BLaER1 (cell line): ENCODE results near the gene SMPD4.
"Not testable (repeated sequence)": the region's sequence is repeated elsewhere in the genome, so short reads cannot be mapped to it uniquely, and the experiment has no call there.

ENCODE experiments used
- H3K27ac ChIP-seq: shearing (Covaris generic); formaldehyde crosslinking; 2 replicates; pipeline ENCODE4 v1.8.1; 2022
- H3K27me3 ChIP-seq: shearing (Covaris generic); formaldehyde crosslinking; 2 replicates; pipeline ENCODE4 v1.8.1; 2022
- H3K36me3 ChIP-seq: shearing (Covaris generic); formaldehyde crosslinking; 2 replicates; pipeline ENCODE4 v1.8.1; 2022
- H3K4me1 ChIP-seq: shearing (Covaris generic); formaldehyde crosslinking; 2 replicates; pipeline ENCODE4 v1.8.1; 2022
- H3K4me2 ChIP-seq: shearing (Covaris generic); formaldehyde crosslinking; 2 replicates; pipeline ENCODE4 v1.8.1; 2022
- H3K4me3 ChIP-seq: shearing (Covaris generic); formaldehyde crosslinking; 2 replicates; pipeline ENCODE4 v1.8.1; 2022
- H3K9ac ChIP-seq: shearing (Covaris generic); formaldehyde crosslinking; 2 replicates; pipeline ENCODE4 v1.8.1; 2022
- H3K9me3 ChIP-seq: shearing (Covaris generic); formaldehyde crosslinking; 2 replicates; pipeline ENCODE4 v1.8.1; 2022
- H4K20me1 ChIP-seq: shearing (Covaris generic); formaldehyde crosslinking; 2 replicates; pipeline ENCODE4 v1.8.1; 2022
- Cebpa-rat ChIP-seq: shearing (Covaris generic); IDR thresholded peaks from 2 replicates; pipeline ENCODE4 v1.8.1; 2022

The SMPD4 gene

DNA sequence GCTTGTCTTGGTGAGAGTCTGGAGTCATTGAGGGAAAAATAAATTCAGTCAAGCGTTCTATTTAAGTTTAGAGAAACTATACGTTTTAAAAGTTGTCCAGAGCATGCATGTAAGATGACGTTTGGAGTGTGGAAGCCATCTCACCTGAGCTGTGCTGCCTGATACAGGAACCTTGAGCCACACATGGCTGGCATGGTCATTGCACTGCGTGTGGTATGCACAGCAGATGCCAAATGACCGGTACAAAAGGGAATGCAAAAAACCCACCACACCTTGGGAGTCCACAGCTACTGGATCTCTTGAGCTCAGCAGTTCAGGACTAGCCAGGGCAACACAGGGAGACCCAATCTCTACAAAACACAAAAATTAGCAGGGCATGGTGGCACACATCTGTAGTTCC lies 5.0 kb upstream of the SMPD4 start:
- Histone ChIP-seq H3K4me1 (peaks cover 42% of the 10 kb centered on the region), H4K20me1 (peaks cover 74% of the 10 kb centered on the region), H3K27ac (0 out of 2 replicates have a peak overlapping the region, but pooled peaks have one; percentile 9)

DNA sequence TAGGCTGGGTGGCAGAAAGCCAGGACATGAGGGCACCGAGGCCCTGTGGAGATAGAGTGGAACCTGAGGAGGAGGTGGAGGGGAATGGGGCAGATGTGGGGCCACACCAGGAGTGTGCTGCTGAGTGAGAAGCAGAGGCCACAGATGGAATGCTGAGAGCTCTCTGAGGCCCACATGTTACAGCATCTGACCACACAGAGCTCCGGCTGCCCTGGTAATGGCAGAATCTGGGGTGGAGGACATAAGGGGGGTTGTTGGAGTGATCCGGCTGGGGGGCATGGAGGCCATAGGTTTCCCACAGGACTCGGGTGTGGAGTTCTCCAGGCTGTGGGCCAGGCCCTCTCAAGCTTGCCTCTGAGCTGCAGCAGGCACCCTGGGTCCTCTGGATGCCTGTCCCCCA lies 4.5 kb upstream of the SMPD4 start:
- H3K27me3 ChIP-seq = no peaks in the 10 kb centered on the region
- H3K36me3 ChIP-seq = peaks cover 59% of the 10 kb centered on the region
- H3K4me2 ChIP-seq = peak overlapping the region; percentile 37
- TF ChIP-seq Cebpa-rat = no peak
- no peaks in the 10 kb centered on the region for H3K9me3 ChIP-seq
- H4K20me1 ChIP-seq = peaks cover 77% of the 10 kb centered on the region
- peaks cover 42% of the 10 kb centered on the region for H3K4me1 ChIP-seq
- 0 out of 2 replicates have a peak overlapping the region, but pooled peaks have one; percentile 19 for H3K9ac ChIP-seq
- H3K4me3 ChIP-seq = no peak overlapping the region
- H3K27ac ChIP-seq = 0 out of 2 replicates have a peak overlapping the region, but pooled peaks have one; percentile 9

More for the DNA sequence above, 5.0 kb upstream of the SMPD4 start:
- no peaks in the 10 kb centered on the region for H3K27me3 ChIP-seq
- no peaks in the 10 kb centered on the region for H3K9me3 ChIP-seq
- 0 out of 2 replicates have a peak overlapping the region, but pooled peaks have one; percentile 19 for H3K9ac ChIP-seq
- H3K36me3 ChIP-seq = peaks cover 64% of the 10 kb centered on the region
- peak overlapping the region; percentile 37 for H3K4me2 ChIP-seq
- no peak for TF ChIP-seq Cebpa-rat
- H3K4me3 ChIP-seq = no peak overlapping the region

DNA sequence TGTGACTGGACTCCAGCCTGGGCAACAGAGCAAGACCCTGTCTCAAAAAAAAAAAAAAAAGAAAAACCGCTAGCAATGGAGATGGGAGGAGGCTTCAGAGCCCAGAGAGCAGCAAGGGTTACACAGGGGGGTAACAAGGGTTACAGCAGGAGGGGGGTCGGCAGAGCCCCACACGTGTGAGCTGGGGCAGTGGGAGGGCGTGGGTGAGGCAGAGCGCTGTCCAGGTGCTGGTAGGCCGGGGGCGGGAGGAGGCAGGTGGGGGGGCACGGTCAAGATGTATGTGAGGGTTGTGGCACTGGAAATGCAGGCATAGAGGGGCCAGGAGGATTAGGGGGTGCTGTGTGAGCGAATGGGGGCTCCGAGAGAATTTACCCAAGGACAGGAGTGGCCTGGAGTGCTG lies 4.0 kb upstream of the SMPD4 start:
- Histone ChIP-seq H3K4me2 (peak overlapping the region; percentile 37), H3K27ac (0 out of 2 replicates have a peak overlapping the region, but pooled peaks have one; percentile 9), H3K36me3 (peaks cover 54% of the 10 kb centered on the region), H3K9ac (no peak overlapping the region), H3K4me3 (no peak overlapping the region), H3K4me1 (peaks cover 46% of the 10 kb centered on the region), H3K9me3 (no peaks in the 10 kb centered on the region), H3K27me3 (no peaks in the 10 kb centered on the region), H4K20me1 (peaks cover 78% of the 10 kb centered on the region)
- TF ChIP-seq Cebpa-rat = no peak

DNA sequence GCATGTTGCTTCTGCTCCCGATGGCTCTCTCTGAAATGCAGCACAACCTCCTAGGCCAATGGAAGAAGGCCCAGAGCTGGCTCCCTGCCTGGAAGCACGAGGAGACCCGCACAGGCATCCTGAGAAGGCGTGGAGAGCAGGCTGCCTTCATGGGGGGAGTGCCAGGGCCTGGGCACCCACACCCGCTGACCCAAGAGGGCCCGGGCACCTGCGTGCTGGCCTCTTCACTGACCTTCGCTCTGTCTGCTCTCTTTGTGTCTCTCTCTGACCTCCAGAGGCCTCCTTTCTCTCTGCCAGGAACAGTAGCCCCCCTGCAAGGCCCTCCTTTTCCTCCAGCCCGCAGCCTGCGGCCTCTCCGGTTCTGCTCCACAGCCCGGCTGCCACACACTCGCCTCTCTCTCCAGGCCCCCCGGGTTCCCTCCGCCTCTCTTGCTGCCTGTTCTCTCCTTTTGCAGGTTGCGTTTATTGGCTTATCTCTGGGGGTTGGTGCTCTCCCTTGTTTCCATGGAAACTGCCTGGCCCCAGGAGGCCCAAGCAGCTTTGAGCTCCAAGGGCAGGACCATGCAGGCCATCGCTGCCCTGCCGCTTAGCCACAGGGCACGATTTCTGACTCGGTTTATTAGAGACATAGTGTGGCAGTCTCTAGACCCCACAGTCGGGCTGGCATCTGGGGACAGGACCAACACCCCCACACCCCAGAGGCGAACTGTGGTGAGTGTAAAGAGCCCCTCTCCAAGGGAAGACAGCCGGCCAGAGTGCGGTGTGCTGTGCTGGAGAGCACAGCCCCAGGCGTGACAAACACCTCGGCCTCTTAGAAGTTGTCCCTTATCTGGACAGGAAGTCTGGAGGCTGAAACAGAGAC lies 2.3 kb upstream of the SMPD4 start:
- no peaks in the 10 kb centered on the region for H3K9me3 ChIP-seq
- peak overlapping the region; percentile 99 for H3K4me3 ChIP-seq
- H3K27ac ChIP-seq = peak overlapping the region; percentile 94
- H3K36me3 ChIP-seq = peaks cover 47% of the 10 kb centered on the region
- peaks cover 58% of the 10 kb centered on the region for H3K4me1 ChIP-seq
- H3K4me2 ChIP-seq = peak overlapping the region; percentile 98
- no peak for TF ChIP-seq Cebpa-rat
- H3K9ac ChIP-seq = peak overlapping the region; percentile 97
- H3K27me3 ChIP-seq = no peaks in the 10 kb centered on the region
- H4K20me1 ChIP-seq = peaks cover 78% of the 10 kb centered on the region

DNA sequence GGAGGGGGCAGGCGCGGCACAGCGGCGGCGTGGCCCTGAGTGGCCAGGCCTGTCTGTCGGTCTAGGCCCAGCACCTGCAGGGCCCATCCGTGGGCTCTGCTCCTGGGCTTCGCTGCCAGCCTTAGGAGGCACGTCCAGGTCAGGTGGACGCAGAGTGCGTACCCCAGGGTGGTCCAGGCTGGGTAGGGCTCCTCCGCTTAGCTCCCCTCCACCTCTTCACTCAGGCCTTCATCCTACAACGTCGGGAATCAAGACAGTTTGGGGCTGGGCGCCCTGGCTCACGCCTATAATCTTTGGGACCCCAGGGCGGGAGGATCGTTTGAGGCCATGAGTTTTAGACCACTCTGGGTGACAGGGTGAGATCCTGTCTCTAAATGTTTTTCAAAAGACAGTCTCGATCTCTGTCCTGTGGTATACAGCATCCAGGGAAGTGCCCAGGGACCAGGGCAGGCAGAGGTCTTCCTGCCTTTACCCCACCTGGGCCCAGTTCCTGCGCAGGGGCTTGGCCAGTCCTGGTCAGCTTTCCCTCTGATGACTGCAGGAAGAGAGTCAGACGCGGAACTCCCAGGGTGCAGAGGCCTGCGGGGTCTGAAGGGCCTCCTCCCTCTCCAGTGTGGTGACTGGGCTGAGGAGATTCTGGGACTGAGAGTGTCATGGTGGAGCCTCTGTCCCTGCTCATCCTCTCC lies 1.6 kb upstream of the SMPD4 start:
- Histone ChIP-seq H3K9ac (peak overlapping the region; percentile 97), H3K4me3 (peak overlapping the region; percentile 99), H3K4me1 (peaks cover 58% of the 10 kb centered on the region), H4K20me1 (peaks cover 78% of the 10 kb centered on the region), H3K27ac (peak overlapping the region; percentile 94), H3K36me3 (peaks cover 47% of the 10 kb centered on the region), H3K4me2 (peak overlapping the region; percentile 98)
- H3K27me3 ChIP-seq, H3K9me3 ChIP-seq: not testable (repeated sequence)

DNA sequence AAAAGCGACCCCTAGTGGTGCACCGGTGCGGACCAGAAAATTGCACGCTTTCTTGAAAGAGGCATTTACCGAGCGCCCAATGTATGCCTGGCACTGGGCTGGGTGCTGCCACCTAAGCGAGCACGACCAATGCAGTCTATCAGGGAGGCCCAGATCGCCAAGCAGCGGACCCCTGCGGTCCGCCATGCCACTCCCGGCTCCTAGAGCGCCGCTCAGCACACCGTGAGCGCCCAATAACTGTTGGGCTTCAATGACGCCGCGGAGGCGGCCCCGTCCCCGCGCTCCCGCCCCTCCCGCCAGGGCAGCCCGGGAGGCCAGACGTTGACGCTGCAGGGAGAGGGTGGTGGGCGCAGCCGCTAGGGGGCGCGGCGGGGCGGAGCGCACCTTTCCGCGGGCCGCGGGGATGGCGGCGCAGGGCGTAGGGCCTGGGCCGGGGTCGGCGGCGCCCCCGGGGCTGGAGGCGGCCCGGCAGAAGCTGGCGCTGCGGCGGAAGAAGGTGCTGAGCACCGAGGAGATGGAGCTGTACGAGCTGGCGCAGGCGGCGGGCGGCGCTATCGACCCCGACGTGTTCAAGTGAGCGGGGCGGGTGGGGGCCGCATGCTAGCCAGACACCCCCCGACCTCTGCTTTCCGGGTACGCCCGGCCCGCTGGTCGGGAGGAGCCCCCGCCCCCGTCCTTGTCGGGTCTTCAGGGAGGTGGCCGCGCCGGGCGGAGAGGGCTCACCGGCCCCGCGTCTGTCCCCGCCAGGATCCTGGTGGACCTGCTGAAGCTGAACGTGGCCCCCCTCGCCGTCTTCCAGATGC lies 679 bp upstream of the SMPD4 start, which contains the start of gene MZT2B:
TSS of gene MZT2B (plus strand) at position 383 of the 803 bp plus-strand sequence. CDS start at position 404, 21 bp downstream.
- H3K27ac ChIP-seq = peak within 1 kb of the TSS; percentile 94
- H3K4me1 ChIP-seq = peaks cover 53% of the 10 kb centered on the region
- peak within 1 kb of the TSS; percentile 97 for H3K9ac ChIP-seq
- not testable (repeated sequence) for H3K27me3 ChIP-seq, H3K9me3 ChIP-seq
- H4K20me1 ChIP-seq = peaks cover 78% of the 10 kb centered on the region
- H3K4me3 ChIP-seq = peak within 1 kb of the TSS; percentile 99
- peak within 1 kb of the TSS; percentile 98 for H3K4me2 ChIP-seq
- peaks cover 45% of the 10 kb centered on the region for H3K36me3 ChIP-seq

DNA sequence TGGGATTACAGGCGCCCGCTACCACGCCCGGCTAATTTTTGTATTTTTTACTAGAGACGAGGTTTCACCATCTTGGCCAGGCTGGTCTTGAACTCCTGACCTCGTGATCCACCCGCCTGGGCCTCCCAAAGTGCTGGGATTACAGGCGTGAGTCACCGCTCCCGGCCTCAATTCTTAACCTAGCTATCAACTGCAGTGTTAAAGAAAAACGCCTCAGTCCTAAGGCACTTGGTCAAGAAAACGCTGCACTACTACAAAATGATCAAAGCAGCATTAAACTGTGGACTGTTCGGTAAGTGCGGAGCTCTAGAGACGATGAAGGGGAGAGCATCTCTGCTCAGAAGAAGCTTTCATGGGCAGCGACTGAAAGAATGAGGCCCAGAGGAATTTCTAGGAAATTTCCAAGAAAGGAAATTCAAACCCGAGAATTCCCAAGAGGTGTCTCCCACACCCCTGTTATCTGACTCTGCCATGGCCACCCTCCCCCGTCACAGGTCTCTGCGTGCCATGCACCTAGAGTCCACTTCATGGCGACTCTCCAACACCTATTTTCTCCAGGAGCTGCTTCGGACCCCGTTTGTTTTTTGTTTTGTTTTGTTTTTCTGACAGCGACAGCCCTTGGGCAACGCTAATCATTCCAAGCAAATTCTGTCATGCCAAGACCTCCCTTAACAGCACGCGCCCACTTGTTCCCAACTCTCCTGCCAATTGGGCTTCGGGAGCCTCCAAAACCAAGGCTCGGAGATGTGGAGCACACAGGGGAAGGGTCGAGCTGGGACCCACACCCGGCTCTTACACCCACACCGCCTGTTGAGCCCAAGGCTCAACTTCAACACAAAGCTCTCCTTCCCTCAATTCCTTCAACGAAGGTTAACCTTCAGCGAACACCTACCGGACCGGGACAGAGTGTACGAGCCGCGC lies 738 bp downstream of the SMPD4 start:
- H3K4me2 ChIP-seq = peak overlapping the region; percentile 98

DNA sequence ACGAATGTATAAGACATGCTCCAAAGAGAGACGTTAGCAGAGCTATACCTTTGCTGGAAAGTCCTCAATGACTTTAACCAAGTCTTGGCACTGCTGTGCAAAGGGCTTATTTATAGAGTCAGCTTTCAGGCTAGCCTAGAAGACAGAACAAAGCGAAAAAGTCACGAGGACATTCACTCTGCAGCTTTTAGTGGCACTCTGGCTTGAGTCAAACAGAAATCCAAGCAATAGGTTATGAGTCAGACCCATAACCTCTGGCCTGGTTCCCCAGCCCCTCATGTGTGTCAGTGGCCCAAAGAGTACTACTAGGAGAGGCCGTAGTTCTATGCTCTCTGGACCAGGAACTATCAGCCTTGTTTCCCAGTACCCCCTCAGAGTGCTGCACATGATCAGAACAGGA lies 6.5 kb downstream of the SMPD4 start:
- H3K9me3 ChIP-seq, H3K9ac ChIP-seq, H3K27ac ChIP-seq, H3K27me3 ChIP-seq, H3K4me1 ChIP-seq, H3K4me3 ChIP-seq, H3K4me2 ChIP-seq: not testable (repeated sequence)
- peaks cover 92% of the 10 kb centered on the region for H3K36me3 ChIP-seq
- H4K20me1 ChIP-seq = peaks cover 84% of the 10 kb centered on the region

More for the DNA sequence above, 738 bp downstream of the SMPD4 start:
- H3K36me3 ChIP-seq = peaks cover 43% of the 10 kb centered on the region
- H4K20me1 ChIP-seq = peaks cover 74% of the 10 kb centered on the region
- peak overlapping the region; percentile 97 for H3K9ac ChIP-seq
- H3K27ac ChIP-seq = peak overlapping the region; percentile 94
- peaks cover 38% of the 10 kb centered on the region for H3K4me1 ChIP-seq
- H3K4me3 ChIP-seq = peak overlapping the region; percentile 99
- not testable (repeated sequence) for H3K27me3 ChIP-seq, H3K9me3 ChIP-seq

DNA sequence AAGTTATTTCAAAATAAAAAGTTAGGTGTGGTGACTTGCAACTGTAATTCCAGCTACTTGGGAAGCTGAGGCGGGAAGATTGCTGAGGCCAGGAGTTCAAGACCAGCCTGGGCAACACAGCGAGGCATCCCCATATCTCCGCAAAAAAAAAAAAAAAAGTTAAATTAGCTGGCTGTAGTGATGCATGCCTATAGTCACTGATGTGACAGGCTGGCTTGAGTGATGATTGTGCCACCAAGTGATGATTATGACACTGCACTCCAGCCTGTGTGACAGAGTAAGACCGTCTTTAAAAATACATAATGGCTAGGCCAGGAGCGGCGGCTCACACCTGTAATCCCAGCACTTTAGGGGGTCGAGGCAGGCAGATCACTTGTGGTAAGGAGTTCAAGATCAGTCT lies 11.5 kb downstream of the SMPD4 start:
- no peak overlapping the region for H3K27ac ChIP-seq
- H3K4me2 ChIP-seq = no peak overlapping the region
- H3K4me1 ChIP-seq = no peaks in the 10 kb centered on the region
- H3K9ac ChIP-seq = no peak overlapping the region
- H3K27me3 ChIP-seq = no peaks in the 10 kb centered on the region
- H3K9me3 ChIP-seq = no peaks in the 10 kb centered on the region
- peaks cover 100% of the 10 kb centered on the region for H3K36me3 ChIP-seq
- H4K20me1 ChIP-seq = peaks cover 58% of the 10 kb centered on the region
- no peak for TF ChIP-seq Cebpa-rat
- H3K4me3 ChIP-seq = no peak overlapping the region

DNA sequence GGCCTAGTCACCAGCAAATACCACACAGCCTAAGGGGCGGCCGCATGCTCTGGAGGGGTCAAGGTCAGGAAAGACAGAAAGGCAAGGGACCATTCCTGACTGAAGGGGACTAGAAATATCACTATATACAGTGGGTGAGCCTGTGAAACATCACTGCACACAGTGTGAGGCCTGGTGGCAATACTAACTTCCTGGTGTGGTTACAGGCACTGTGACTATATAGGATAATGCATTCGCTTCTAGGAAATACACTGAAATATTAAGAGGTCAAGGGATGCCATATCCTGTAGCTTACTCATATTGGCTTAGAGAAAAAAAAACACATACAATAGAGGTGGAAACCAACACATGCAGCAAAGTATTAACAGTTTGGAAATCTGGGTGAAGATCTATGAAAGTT lies 12.2 kb downstream of the SMPD4 start:
- Histone ChIP-seq H3K36me3 (peaks cover 100% of the 10 kb centered on the region), H4K20me1 (peaks cover 52% of the 10 kb centered on the region)
- H3K4me3 ChIP-seq, H3K27ac ChIP-seq, H3K27me3 ChIP-seq, H3K9me3 ChIP-seq, H3K9ac ChIP-seq, H3K4me1 ChIP-seq, H3K4me2 ChIP-seq: not testable (repeated sequence)

DNA sequence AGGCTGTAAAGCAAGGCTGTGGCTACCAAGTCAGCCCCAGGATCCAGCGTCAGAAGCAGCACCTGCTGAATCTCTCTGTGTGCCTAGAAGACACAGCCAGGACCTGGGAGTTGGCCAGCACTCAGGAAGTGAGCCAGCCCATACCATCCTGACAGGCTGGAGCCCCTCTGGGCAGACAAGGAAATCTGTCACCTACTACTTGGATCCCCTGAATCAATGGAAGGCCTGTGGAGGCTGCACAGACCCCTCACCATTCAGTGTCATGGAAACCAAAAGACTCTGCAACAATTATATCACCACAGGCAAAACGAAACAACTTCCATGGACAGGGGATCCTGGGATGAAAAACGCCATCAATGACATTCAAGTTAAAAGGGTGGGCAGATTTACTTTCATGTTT lies 14.8 kb downstream of the SMPD4 start:
- peaks cover 96% of the 10 kb centered on the region for H3K36me3 ChIP-seq
- not testable (repeated sequence) for H3K4me3 ChIP-seq, H3K4me2 ChIP-seq, H3K9ac ChIP-seq, H3K27me3 ChIP-seq, H3K4me1 ChIP-seq, H3K9me3 ChIP-seq, H3K27ac ChIP-seq
- peaks cover 51% of the 10 kb centered on the region for H4K20me1 ChIP-seq
